Midbrain (tissue), 1 donor: ENCODE measurements around the gene MYEOV.

Source experiments
- DNase-seq: peaks from one replicate; lab custom pipeline; 2025; lab: John Stamatoyannopoulos, UW

MYEOV gene

GRCh38 chr11:69293819-69294505 lies at the start of gene MYEOV:
Gene MYEOV, plus strand, starts transcription at chr11:69294155. Its CDS starts 1,200 bp downstream, at chr11:69295355.
- DNase-seq = no peak

GRCh38 chr11:69244266-69244665 lies 49.7 kb upstream of the MYEOV start:
- DNase-seq = no peak

- DNase-seq = no peak
These were observed 48.9 kb upstream of the MYEOV start for GRCh38 chr11:69245041-69245440.

GRCh38 chr11:69245491-69246345 lies 48.2 kb upstream of the MYEOV start:
- DNase-seq = no peak

- DNase-seq = no peak
These were observed 44.4 kb upstream of the MYEOV start for GRCh38 chr11:69249311-69250185.

- no peak for DNase-seq
These were observed 43.5 kb upstream of the MYEOV start for GRCh38 chr11:69250186-69251056.

- DNase-seq = no peak
These were observed 42.9 kb upstream of the MYEOV start for GRCh38 chr11:69251057-69251393.

- no peak for DNase-seq
These were observed 42.1 kb upstream of the MYEOV start for GRCh38 chr11:69251639-69252489.

- DNase-seq = no peak
These were observed 41.5 kb upstream of the MYEOV start for GRCh38 chr11:69252490-69252837.

GRCh38 chr11:69253028-69253427 lies 40.9 kb upstream of the MYEOV start:
- no peak for DNase-seq

GRCh38 chr11:69257134-69257533 lies 36.8 kb upstream of the MYEOV start:
- no peak for DNase-seq

GRCh38 chr11:69257838-69258658 lies 35.9 kb upstream of the MYEOV start:
- DNase-seq = no peak

GRCh38 chr11:69259096-69259495 lies 34.9 kb upstream of the MYEOV start:
- DNase-seq = no peak

GRCh38 chr11:69260622-69261021 lies 33.3 kb upstream of the MYEOV start:
- no peak for DNase-seq

GRCh38 chr11:69261116-69261515 lies 32.8 kb upstream of the MYEOV start:
- no peak for DNase-seq

- no peak for DNase-seq
These were observed 30.8 kb upstream of the MYEOV start for GRCh38 chr11:69262918-69263735.

- DNase-seq = no peak
These were observed 30.3 kb upstream of the MYEOV start for GRCh38 chr11:69263736-69264052.

- DNase-seq = no peak
These were observed 29.5 kb upstream of the MYEOV start for GRCh38 chr11:69264486-69264885.

GRCh38 chr11:69265210-69265609 lies 28.7 kb upstream of the MYEOV start:
- DNase-seq = no peak
